HG03571 (cell line): ENCODE data around the gene OVCA2.

Experiments used
- ATAC-seq: cut with Tn5 transposase; IDR thresholded peaks from one replicate; pipeline ENCODE4 v1.9.1; 2021; ENCODE audit not compliant: unreplicated experiment

The OVCA2 gene

DNA sequence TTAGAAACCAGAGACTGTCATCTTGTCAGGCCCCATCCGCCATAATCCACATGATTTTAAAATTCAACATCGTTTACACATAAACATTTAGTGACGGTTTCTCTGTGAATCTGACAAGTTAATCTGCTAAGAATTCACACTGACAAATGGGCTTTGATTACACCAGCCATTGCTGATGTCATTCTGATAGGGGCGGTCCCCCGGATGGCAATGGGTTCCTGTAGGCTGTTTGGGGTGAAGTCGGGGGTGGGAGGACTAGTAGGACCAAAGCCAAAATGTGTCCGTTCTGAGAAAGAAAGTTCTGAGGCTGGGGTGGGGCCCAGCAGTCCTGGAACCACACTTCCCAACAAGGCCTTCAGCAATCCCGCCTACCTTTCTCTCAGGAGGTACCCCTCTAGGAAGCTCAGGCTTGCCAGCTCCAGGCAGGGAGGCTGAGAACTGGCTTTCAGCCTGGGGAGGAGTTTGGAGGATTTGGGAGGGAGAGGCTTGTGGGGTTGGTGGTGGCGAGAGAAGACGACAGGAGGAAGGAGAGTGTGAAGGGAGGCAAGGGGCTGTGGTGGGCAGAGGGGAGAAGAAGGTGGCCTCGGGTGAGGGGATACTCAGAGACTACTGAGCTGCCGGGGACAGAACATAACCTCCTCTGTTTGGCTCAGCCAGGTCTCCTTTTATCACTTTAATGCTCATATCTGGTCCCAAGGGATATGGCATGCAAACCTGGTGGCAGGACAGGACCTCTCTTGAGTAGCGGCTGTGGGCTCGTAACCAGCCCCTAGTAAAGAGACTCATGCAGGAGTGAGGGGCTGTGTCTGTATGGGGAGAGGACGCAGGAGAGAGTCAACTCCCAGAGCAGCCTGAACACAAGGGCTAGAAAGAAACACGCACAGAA is 21.7 kb downstream of the OVCA2 start:
- ATAC-seq: no peak

DNA sequence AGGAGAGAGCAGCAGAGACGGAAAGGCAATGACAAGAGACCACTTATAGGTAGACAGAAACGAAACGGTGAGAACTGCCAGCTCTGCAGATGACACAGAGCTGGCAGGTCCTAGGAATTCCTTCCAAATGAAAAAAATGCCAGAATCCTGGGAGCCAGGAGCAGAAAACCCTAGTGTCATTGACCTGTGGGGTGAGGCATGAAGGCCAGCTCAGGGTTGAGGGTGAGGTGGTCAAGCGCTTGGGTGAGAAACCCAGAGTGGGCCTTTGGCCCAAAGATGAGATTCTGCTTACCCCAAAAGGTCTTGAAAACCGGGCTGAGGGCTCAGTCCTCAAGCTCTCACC is 22.3 kb downstream of the OVCA2 start:
- no peak for ATAC-seq

DNA sequence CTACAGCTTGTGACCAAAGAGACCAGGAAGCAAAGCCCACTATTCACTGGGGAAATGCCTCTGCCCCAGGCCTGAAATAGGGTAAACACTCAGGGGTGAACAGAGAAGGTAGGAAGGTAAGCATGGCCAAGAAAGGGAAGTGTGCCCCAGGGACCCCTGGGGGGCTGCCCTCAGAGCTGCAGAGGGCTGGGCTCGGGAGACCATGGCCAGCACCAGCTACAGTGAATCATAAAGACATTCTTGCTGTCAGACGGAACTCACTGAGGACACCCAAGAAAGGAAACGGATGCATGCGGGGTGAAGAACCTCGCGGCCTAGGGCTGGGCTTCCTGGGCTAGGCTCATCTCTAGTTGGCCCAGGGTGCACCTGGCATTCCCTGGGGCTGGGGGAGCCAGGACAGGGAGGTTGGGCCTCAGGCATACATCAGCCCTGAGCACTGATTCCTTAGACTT is 22.7 kb downstream of the OVCA2 start:
- no peak for ATAC-seq

DNA sequence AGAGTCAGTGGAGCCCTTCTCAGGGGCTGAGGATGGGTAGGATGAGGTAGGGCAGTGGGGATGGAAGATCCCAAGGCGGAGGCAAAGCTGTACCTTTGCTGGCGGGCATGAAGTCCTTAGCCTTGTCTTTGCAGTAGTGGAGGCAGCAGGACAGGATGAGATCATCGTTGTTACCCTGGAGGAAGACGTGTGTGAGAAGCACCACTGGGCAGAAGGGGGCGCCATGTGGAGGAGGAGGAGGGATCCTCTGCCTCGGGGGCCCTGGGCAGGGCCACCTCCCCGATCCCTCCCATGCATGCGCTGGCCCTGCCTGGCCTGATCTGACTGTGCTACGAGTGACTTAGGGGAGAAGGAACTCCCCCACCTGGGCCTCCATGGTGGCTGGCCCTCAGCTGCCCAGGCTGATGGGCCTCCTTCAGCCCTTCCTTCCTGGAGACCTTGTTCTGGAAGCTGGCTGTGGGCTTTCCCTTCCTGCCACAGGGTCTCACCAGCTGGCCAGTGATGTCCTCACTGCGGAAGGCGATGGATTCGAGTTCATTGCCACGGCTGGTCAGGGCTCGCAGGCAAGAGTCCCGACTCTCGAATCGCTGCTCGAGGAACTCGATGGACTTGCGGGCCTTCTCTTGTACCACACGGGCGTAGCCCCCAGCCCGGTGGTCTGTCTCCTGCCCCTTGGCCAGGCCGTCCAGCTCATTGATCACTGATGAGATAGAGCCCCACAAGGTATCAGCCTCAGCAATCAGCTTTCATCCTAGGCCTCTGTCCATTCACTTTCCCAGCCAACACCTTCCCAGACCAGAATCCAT is 23.4 kb downstream of the OVCA2 start:
- ATAC-seq: no peak

DNA sequence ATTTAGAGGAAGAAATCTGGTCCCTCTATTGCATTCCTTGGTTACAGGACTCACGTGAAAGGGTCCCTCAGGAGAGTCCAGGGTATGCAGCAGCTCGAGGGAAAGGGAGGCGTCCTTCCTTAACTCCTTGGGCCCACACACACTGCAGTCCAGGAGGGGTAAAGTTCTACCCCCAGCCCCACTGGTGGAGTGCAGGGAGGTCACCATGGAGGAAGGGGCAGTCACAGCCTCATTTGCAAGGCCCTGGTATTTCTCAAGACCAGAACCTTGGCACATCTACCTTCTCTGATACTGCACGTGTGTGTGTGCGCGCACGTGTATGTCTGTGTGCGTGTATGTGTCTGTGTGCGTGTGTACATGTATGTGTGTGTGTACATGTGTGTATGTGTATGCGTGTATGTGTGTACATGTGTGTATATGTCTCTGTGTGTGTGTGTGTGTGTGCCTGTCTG is 24.2 kb downstream of the OVCA2 start:
- no peak for ATAC-seq

DNA sequence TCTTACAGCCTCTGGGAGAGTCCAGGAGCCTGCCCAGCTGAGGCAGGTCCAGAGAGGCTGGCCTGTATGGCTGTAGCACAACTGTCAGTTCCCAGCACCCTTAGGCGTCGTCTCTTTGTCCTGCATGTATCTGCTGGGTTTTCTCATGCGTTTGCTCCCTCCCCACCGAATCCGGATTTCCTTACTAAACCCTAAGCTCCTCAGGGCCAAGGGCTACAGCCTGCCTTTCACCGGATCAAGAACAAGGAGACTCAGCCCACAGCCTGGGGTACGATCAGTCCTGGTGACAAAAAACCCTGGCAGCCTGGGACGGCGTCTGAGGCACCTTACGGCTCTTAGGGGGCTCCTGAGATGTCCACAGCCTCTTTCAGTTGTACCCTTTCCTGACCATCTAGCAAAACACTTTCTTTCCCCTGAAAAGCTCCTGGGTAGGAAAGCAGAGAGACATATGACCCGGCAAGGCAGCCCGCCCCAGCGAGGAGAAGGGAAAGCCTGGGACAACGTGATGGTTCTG is 25.3 kb downstream of the OVCA2 start:
- no peak for ATAC-seq

DNA sequence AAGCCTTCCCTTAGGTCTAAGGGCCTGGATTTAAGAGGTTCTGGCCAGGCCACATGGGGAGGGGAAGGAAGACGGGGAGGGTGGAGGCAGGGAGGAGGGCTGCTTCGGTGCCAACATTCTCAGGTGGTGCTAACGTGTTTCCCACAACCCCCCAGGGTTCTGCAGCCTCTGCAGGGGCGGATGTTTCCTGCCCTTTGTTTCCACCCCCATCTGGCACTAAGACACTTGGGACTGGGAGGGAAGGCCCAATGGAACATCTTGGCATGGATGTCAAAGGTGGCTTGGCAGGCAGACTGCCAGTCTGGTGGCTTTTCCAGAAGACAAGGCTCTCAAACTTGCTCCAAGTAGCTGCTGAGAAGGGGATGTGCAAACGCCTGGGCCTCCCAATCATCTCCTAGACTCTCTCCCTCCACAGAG is 25.8 kb downstream of the OVCA2 start:
- ATAC-seq: no peak

DNA sequence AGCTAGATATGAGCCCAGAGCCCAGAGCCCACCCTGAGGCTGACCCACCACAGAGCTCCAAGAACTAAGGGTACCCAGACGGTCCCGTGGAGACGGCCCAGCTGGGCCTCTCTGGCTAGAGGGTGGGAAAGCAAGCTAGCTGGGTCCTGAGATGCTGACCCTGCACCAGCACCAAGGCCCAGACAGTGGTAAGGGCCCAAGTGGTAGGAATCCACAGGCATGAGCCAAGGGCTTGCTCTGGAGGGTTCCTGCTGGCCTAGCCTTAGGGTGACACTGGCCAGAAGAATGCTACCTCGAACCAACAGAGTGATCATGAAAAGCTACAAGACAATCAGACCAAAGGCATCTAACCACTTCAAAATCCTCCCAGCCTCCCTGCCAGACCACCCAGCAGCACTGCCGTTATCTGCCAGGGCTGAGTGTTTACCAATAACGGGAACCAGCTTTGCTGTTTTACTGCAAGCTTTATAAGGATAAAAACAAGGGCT is 26.3 kb downstream of the OVCA2 start:
- ATAC-seq: no peak

DNA sequence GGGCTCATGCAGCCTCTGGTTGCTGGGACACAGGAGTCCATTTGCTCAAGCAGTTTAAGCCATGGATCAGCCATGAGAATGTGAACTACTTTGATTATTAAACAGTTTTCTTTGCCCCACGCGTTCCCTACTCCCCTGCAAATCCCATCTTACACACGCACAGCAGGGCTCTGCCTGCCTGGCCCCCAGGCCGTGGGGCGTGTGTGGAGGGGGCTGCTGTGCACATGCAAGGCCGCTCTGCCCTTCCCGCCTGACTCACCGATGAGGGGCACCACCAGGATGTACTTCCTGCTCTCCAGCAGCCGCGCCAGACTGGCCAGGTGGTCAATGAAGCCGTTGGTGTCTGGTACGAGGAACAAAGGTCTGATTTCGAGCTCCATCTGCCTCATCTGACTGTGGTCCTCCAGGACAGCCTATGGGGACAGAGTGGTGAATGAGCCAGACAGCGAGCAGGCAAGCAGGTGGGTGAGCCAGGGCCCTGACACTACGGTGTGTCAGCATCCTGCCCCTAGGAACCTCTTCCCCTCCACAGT is 26.8 kb downstream of the OVCA2 start:
- ATAC-seq: no peak

DNA sequence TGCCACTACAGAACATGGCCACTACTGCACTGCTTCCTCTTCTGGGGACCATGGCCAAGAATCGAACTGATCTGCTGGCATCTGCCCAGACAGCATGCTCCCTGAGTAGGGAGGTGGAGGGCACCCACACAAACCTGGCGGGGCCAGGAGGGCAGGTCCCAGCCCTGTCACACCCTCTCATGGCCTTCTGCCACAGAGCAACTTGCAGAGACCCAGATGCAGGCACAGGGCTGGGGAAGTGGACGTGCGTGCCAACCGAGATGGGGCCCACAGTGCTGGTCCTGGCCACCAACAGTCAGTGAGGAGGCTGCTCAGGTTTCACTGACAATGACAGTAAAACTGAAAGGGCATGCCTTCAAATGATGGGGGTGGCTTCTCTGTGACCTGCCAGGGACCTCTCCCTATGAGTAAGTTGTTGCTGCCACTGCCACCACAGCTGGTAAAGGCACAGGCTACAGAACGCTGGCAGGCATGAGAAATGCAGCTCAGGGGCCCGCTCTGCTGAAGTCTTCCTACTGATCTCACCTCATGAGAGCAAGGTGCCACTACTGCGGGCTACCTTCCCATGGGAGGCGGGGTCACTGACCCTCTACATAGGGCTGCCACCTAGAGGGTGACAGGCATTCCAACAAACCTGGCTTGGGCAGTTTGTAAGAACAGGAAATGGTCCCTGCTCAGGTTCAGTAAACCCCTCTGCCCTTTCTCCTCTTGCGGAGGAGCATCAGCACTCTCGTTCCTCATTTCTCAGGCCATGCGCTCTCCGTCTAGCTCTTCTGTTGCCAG is 28.6 kb downstream of the OVCA2 start:
- peak; percentile 75 for ATAC-seq

DNA sequence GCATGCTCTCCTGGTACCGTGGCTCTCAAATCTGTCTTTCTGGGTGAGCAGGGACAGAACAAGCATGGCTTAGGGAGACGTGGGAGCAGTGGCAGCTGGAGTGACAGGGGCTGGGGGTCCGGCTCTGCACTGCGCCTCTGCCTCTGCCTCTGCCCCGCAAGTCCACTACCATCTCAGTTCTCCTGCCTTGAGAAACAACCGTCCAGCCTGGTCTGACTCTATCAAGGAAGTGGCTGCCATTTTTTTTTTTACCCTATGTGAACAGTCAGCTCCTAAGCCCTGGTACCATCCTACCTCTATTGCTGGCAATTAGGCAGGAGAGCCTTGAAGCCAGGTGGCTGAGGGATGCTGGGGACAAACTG is 29.2 kb downstream of the OVCA2 start:
- ATAC-seq: no peak

DNA sequence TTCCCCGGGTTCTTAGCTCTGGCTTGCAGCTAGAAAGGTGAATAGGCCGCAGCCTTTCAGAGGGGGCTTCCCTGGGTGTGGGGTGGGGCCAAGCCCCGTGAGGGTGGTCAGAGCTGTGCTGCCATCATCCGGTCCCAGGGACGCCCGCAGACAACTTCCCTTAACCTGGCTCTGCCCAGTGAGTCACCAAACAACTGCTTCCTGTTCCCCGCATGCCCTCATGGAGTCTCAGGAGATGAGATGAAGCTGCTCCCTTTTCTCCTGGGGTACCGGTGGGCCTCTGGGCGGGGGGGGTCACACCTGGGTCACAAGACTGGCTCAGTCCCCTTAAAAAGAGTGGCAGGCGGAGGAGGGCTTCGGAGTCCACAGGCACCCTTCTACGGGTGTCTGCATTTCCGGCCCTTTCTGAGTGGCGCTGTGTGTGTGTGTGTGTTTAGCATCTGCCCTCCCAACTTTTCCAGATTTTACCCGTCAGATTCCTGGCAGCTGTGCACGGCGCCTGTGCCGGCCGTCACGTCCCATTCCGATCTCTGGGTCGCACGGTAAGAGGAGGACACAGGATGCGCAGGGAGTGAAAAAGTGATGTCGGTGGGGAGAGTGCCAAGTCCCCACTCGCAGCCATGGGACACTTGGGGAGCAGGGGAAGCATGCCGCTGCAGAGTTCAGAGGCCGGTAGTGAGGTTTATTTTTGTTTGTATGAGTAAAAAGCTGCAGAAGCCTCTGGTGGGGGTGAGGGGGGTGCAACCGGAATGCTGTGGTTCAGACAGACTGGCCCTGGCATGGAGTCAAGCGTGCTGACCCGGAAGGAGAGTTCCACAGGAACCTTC is 29.8 kb downstream of the OVCA2 start:
- ATAC-seq: no peak

DNA sequence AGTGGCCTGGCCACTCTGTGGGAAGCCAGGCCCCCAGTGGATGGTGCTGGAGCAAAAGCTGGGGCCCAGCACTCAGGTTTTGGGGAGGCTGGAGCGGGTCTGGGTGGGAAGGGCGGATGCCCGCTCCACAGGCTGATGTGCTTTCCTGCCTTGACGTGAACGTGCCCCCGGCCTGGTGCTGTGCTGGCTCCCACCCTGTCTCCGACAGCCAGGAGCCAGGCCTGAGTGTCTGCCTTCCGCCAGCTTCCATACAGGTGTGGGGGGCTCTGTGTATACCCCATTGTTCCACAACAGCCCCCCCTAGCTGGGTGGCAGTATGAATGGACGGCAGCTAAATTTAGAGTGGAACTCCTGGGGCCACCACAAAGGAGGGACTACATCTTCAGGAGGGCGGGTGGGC is 33.1 kb downstream of the OVCA2 start:
- no peak for ATAC-seq

DNA sequence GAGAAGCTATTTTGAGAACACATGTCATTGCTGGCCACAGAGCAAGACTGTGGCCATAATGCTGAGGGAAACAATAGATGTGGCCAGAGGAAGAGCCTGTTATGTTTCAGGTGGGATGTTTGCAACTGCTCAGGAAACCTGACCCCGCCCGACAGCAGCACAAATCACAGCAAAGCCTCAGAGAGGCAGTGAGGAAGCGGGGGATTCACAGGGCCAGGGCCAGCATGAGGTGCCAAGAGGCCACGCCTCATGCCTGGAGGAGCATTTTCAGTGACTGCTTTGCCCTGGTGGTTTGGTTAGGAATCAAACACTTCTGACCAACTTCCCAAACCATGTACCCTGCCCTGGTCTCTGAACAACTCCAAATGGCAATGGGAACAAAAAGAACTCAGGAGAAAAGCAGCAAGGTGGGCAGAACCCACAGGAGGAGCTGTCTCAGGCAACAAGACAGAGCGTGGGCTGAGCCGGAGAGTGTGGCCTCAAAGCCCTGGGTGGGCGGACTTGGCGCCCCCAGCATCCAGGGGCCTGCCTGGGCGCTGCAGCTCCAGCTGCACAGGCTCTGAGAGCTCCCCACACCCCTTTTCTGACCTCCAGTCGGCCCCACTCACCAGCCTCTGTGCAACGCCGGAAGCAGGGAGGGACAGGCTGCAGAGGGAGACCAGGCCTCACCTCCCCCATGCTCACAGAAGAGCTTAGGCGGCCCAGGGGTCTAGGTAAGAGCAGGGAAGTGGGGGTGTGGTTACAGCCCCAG is 33.7 kb downstream of the OVCA2 start:
- no peak for ATAC-seq

DNA sequence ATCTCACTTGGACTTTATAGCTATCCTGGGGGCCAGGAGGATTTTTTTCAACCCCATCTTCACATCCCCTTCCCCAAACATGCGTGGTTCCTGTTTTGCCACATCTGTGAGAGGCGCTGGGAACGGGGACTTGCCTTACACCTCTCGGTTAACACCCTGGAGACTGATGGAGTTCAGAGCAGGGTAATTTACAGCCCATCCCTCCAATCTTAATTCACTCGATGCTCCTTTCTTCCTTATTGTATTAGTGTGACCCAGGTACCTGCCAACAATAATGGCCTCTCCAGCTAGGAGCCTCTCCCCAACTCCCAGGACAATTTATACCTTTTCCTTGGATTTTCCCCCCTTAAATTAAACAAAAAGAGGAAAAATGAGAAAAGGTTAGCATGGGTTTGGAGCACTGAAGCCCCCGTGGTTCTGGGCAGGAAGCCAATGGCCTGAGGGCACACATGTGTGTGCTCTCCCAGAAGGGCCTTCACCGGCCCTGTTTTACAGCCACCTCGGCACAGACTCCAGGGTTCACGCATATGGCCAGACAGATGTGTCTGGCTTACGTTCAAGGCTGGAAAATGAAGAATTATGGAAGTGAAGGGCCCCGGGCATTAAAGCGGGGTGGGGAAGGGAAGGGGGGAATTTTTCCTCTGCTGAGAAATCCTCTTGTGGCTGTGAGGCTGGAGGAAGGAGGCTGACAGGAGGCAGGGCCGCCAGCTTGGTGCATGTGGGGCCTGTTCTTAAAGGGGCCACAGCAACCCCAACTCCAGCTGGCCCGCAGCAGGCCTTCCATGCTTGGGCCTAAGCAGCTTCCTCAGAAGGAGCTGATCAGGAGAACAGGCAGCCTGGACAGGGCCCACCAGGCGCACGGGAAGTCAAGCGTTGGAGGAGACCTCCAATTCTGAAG is 34.5 kb downstream of the OVCA2 start:
- no peak for ATAC-seq

DNA sequence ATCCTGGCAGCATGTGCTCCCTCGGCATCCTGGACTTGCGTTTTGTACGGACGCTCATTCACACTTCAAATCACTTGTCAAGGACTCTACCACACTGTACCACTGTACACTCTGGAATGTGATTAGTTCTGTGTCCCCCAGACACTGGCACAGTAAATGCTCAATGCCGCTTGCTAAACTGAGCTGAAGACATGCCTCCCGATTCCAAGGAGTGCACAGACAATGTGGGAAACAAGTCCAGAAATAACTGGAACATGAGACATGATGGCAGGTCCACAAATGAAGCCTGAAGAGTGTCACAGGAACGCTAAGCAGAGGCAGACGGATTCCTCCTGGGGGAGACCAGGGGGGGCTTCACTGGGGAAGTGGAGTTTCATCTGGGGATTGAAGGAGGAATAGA is 35.2 kb downstream of the OVCA2 start:
- ATAC-seq: no peak

DNA sequence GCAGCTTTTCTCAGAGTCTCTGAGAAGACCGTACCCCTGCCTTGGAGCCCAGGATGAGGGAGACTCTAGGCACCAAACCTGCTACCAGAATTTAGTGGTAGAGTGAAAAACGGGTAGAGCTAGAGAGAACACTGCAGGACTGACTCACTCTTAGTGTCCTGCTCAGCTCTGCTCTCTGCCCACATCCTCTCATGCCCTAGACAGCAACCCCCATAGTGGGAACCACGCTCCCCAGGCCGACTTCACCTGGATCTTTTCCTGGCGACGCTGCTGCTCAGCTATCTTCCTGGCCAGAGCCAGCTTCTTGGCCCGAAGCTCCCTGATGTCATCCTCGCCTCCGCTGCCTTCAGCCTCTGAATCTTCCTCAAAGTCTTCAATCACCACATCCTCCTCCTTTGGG is 39.7 kb downstream of the OVCA2 start:
- ATAC-seq: no peak
